HepG2 (cell line): ENCODE measurements around the gene CCDC106. TPM values are rescaled to one million over a fixed set of nuclear protein-coding genes. Genes with fewer than 3 reads are reported as not detected.

Experiments used
- ELF3 ChIP-seq: IDR thresholded peaks from 2 replicates; pipeline ENCODE4 v1.6.1; 2016; ENCODE audit warnings: missing genetic modification reagents, missing compliant biosample characterization
- EP300 ChIP-seq, 3 experiments: sonication (generic) in 1 of 3; formaldehyde crosslinking in 1 of 3; IDR thresholded peaks; 2 replicates each; pipeline versions ENCODE4 v1.5.1 to v1.6.1; 2011 to 2020; ENCODE audit warnings: low read depth in 2 of 3, low read length in 2 of 3, borderline replicate concordance in 1 of 3, improper control_type of control experiment in 1 of 3, mild to moderate bottlenecking in 1 of 3, missing genetic modification reagents in 1 of 3, moderate library complexity in 1 of 3
- FOXP1 ChIP-seq, 2 experiments: fragments of 450-650 bp in 1 of 2; IDR thresholded peaks; 2 replicates each; pipeline ENCODE4 v1.6.1; 2017 to 2018; ENCODE audit warnings: antibody characterized with exemption in 1 of 2
- GATA4 ChIP-seq: sonication (generic); IDR thresholded peaks from 2 replicates; pipeline ENCODE4 v1.6.1; 2016; ENCODE audit warnings: antibody characterized with exemption, low read depth, borderline replicate concordance
- GATAD1 ChIP-seq: IDR thresholded peaks from 2 replicates; pipeline ENCODE4 v1.6.1; 2016; ENCODE audit warnings: missing genetic modification reagents, missing compliant biosample characterization
- GTF2F1 ChIP-seq: fragments of 150-350 bp; IDR thresholded peaks from 2 replicates; pipeline ENCODE4 v1.6.1; 2014; ENCODE audit warnings: low read length
- NCOA2 ChIP-seq: sonication (generic); formaldehyde crosslinking; IDR thresholded peaks from 2 replicates; pipeline ENCODE4 v1.8.0; 2022; ENCODE audit warnings: inconsistent platforms
- NFYC ChIP-seq: IDR thresholded peaks from 2 replicates; pipeline ENCODE4 v1.6.1; 2016; ENCODE audit warnings: missing genetic modification reagents, missing compliant biosample characterization
- RBFOX2 ChIP-seq: fragments of 200-400 bp; formaldehyde crosslinking; IDR thresholded peaks from 2 replicates; pipeline ENCODE4 v1.6.1; 2017; ENCODE audit warnings: low read depth, mild to moderate bottlenecking, low read length
- SRF ChIP-seq: IDR thresholded peaks from 2 replicates; pipeline ENCODE4 v1.6.1; 2011; ENCODE audit warnings: mild to moderate bottlenecking, low read depth, low read length, moderate library complexity
- TRIM24 ChIP-seq: sonication (generic); formaldehyde crosslinking; IDR thresholded peaks from 2 replicates; pipeline ENCODE4 v1.8.0; 2022; ENCODE audit warnings: mild to moderate bottlenecking, missing genetic modification reagents
- ZBTB20 ChIP-seq: sonication (generic); formaldehyde crosslinking; IDR thresholded peaks from 2 replicates; pipeline ENCODE4 v1.8.1; 2023; ENCODE audit warnings: missing genetic modification reagents, low read depth, mild to moderate bottlenecking, borderline replicate concordance
- ZBTB42 ChIP-seq: sonication (generic); formaldehyde crosslinking; IDR thresholded peaks from 2 replicates; pipeline ENCODE4 v1.5.0; 2020; ENCODE audit warnings: mild to moderate bottlenecking, missing genetic modification reagents
- ZFP41 ChIP-seq: sonication (generic); formaldehyde crosslinking; IDR thresholded peaks from 2 replicates; pipeline ENCODE4 v1.4.0; 2020; ENCODE audit warnings: mild to moderate bottlenecking, missing genetic modification reagents, borderline replicate concordance
- ZNF180 ChIP-seq: sonication (generic); formaldehyde crosslinking; IDR thresholded peaks from 2 replicates; pipeline ENCODE4 v1.4.0; 2020; ENCODE audit warnings: low read depth, missing genetic modification reagents, borderline replicate concordance
- ZNF432 ChIP-seq: sonication (generic); formaldehyde crosslinking; IDR thresholded peaks from 2 replicates; pipeline ENCODE4 v1.5.0; 2020; ENCODE audit warnings: missing genetic modification reagents, mild to moderate bottlenecking, borderline replicate concordance
- ZNF446 ChIP-seq: sonication (generic); formaldehyde crosslinking; IDR thresholded peaks from 2 replicates; pipeline ENCODE4 v1.5.0; 2020; ENCODE audit warnings: mild to moderate bottlenecking, missing genetic modification reagents
- ZNF772 ChIP-seq: sonication (generic); formaldehyde crosslinking; IDR thresholded peaks from 2 replicates; pipeline ENCODE4 v1.5.0; 2020; ENCODE audit warnings: mild to moderate bottlenecking, missing genetic modification reagents
- ZNF792 ChIP-seq: IDR thresholded peaks from 2 replicates; pipeline ENCODE4 v1.6.1; 2016
- ZSCAN31 ChIP-seq: sonication (generic); formaldehyde crosslinking; IDR thresholded peaks from 2 replicates; pipeline ENCODE4 v1.5.0; 2020; ENCODE audit warnings: low read depth, mild to moderate bottlenecking, missing genetic modification reagents
- polyA plus RNA-seq, 8 experiments: library from polyadenylated mRNA; depleted of rRNA in 3 of 8; stranded (reverse) in 7 of 8; unstranded in 1 of 8; fragments of >200 nt; fragmentation: Illumina TruSeq in 4 of 8; extraction: Trizol in 4 of 8; gene quantifications; 2 replicates each; pipeline versions ENCODE4 v1.2.1 to v1.2.3, GENCODE V29; 2011 to 2016; ENCODE audit warnings: low read depth in 4 of 8, missing spikeins in 1 of 8, mixed read lengths in 1 of 8; ENCODE audit not compliant: insufficient read depth in 1 of 8
- total RNA-seq, 5 experiments: library from RNA; depleted of rRNA; stranded (reverse); fragments of >200 nt; fragmentation: Illumina TruSeq; extraction: Trizol; gene quantifications; 2 replicates each; pipeline ENCODE4 v1.2.3, GENCODE V29; 2016; ENCODE audit warnings: low read depth in 1 of 5
- TF ChIP-seq, protein P1 (sequence below): sonication (generic); formaldehyde crosslinking; IDR thresholded peaks from 2 replicates; pipeline ENCODE4 v1.4.0; 2020; ENCODE audit warnings: mild to moderate bottlenecking, missing genetic modification reagents, borderline replicate concordance
- TF ChIP-seq, protein P2 (sequence below): sonication (generic); formaldehyde crosslinking; IDR thresholded peaks from 2 replicates; pipeline ENCODE4 v1.5.1; 2020; ENCODE audit warnings: missing genetic modification reagents, mild to moderate bottlenecking, borderline replicate concordance
- TF ChIP-seq, protein P3 (sequence below): sonication (generic); formaldehyde crosslinking; IDR thresholded peaks from 2 replicates; pipeline ENCODE4 v1.4.0; 2020; ENCODE audit warnings: missing genetic modification reagents

The CCDC106 gene
- total and polyA plus RNA-seq, 2 of the 13 experiments (the other 11 are each of a cell fraction or from before 2014, with no cell fraction given), result 4.7 to 8.8 TPM

DNA sequence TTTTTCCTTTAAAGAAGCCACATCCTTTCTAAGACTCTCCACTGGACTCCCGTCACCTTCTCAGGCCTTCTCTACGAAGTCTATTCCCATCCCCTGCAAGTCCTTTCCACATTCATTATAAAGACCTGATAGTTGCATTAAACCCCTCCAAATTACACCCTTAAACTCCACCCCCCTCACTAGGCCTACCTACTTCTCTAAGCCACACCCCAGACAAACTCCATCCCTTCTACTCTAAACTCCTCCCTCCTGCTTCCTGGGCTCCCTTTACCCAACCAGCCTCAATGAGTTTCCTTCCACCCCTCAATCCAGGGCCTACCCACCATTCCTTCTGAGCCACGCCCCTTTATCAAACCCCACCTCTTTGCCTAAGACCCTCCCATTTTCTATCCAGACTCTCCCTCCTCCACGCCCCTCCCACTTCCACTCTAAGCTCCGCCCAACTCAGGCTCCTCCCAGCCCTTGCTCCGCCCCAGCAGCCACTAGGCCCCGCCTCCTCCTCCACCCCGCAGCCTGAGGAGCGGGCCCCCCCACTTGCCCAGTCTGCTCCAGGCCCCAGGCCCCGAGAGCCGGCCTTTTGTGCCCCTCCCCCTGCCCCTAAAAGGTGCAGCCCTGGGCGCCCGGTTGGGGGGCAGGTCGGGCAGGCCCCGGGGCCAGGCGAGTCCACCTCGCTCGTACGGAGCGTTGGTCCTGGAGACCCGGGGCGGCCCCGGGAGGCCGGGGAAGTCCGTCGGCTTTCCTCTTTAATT lies 49.1 kb upstream of the CCDC106 start (continued):
- TF ChIP-seq, protein P1, sequence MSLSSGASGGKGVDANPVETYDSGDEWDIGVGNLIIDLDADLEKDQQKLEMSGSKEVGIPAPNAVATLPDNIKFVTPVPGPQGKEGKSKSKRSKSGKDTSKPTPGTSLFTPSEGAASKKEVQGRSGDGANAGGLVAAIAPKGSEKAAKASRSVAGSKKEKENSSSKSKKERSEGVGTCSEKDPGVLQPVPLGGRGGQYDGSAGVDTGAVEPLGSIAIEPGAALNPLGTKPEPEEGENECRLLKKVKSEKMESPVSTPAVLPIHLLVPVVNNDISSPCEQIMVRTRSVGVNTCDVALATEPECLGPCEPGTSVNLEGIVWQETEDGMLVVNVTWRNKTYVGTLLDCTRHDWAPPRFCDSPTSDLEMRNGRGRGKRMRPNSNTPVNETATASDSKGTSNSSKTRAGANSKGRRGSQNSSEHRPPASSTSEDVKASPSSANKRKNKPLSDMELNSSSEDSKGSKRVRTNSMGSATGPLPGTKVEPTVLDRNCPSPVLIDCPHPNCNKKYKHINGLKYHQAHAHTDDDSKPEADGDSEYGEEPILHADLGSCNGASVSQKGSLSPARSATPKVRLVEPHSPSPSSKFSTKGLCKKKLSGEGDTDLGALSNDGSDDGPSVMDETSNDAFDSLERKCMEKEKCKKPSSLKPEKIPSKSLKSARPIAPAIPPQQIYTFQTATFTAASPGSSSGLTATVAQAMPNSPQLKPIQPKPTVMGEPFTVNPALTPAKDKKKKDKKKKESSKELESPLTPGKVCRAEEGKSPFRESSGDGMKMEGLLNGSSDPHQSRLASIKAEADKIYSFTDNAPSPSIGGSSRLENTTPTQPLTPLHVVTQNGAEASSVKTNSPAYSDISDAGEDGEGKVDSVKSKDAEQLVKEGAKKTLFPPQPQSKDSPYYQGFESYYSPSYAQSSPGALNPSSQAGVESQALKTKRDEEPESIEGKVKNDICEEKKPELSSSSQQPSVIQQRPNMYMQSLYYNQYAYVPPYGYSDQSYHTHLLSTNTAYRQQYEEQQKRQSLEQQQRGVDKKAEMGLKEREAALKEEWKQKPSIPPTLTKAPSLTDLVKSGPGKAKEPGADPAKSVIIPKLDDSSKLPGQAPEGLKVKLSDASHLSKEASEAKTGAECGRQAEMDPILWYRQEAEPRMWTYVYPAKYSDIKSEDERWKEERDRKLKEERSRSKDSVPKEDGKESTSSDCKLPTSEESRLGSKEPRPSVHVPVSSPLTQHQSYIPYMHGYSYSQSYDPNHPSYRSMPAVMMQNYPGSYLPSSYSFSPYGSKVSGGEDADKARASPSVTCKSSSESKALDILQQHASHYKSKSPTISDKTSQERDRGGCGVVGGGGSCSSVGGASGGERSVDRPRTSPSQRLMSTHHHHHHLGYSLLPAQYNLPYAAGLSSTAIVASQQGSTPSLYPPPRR (CRISPR knock-in tag), result no peak; the same call in 1 of the 2 replicates
- TF ChIP-seq GTF2F1 (no peak), EP300 (IDR thresholded peaks at IDR 0.05; ENCODE audit: low read depth in 2 of 2, low read length in 2 of 2) (no peak), EP300 (CRISPR knock-in tag; IDR thresholded peaks at IDR 0.05; ENCODE audit: borderline replicate concordance) (no peak; the same call in 1 of the 2 replicates), RBFOX2 (peak; percentile 91), GATAD1 (CRISPR knock-in tag) (no peak), ZFP41 (CRISPR knock-in tag) (0 out of 2 replicates have a peak, but pooled peaks have one; percentile 37), ZNF792 (CRISPR knock-in tag) (peak; percentile 53), NFYC (no peak), ZBTB42 (no peak), TRIM24 (CRISPR knock-in tag) (no peak), ZNF180 (CRISPR knock-in tag) (no peak), ZSCAN31 (no peak), ELF3 (CRISPR knock-in tag) (no peak), SRF (no peak), ZNF446 (no peak), ZNF432 (CRISPR knock-in tag) (no peak), FOXP1 (IDR thresholded peaks at IDR 0.05) (no peak), FOXP1 (CRISPR knock-in tag; IDR thresholded peaks at IDR 0.05) (no peak), ZNF772 (CRISPR knock-in tag) (no peak), GATA4 (no peak), ZBTB20 (CRISPR knock-in tag) (no peak), NCOA2 (CRISPR knock-in tag) (no peak)
- TF ChIP-seq, protein P2, sequence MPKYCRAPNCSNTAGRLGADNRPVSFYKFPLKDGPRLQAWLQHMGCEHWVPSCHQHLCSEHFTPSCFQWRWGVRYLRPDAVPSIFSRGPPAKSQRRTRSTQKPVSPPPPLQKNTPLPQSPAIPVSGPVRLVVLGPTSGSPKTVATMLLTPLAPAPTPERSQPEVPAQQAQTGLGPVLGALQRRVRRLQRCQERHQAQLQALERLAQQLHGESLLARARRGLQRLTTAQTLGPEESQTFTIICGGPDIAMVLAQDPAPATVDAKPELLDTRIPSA (CRISPR knock-in tag), result no peak
- TF ChIP-seq, protein P3, sequence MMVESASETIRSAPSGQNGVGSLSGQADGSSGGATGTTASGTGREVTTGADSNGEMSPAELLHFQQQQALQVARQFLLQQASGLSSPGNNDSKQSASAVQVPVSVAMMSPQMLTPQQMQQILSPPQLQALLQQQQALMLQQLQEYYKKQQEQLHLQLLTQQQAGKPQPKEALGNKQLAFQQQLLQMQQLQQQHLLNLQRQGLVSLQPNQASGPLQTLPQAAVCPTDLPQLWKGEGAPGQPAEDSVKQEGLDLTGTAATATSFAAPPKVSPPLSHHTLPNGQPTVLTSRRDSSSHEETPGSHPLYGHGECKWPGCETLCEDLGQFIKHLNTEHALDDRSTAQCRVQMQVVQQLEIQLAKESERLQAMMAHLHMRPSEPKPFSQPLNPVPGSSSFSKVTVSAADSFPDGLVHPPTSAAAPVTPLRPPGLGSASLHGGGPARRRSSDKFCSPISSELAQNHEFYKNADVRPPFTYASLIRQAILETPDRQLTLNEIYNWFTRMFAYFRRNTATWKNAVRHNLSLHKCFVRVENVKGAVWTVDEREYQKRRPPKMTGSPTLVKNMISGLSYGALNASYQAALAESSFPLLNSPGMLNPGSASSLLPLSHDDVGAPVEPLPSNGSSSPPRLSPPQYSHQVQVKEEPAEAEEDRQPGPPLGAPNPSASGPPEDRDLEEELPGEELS, result no peak
